GM12873 (cell line): Measurements from ENCODE around the gene MEF2D.
A peak's percentile ranks its signal among the peaks of the same experiment; 100 is the strongest.

Experiments
- CTCF ChIP-seq: IDR thresholded peaks from 2 replicates; pipeline ENCODE4 v1.5.1; 2012; ENCODE audit warnings: low read depth, mild to moderate bottlenecking, moderate library complexity, low read length, control low read depth; ENCODE audit not compliant: insufficient read depth; ENCODE audit errors: missing control alignments

The MEF2D gene

DNA sequence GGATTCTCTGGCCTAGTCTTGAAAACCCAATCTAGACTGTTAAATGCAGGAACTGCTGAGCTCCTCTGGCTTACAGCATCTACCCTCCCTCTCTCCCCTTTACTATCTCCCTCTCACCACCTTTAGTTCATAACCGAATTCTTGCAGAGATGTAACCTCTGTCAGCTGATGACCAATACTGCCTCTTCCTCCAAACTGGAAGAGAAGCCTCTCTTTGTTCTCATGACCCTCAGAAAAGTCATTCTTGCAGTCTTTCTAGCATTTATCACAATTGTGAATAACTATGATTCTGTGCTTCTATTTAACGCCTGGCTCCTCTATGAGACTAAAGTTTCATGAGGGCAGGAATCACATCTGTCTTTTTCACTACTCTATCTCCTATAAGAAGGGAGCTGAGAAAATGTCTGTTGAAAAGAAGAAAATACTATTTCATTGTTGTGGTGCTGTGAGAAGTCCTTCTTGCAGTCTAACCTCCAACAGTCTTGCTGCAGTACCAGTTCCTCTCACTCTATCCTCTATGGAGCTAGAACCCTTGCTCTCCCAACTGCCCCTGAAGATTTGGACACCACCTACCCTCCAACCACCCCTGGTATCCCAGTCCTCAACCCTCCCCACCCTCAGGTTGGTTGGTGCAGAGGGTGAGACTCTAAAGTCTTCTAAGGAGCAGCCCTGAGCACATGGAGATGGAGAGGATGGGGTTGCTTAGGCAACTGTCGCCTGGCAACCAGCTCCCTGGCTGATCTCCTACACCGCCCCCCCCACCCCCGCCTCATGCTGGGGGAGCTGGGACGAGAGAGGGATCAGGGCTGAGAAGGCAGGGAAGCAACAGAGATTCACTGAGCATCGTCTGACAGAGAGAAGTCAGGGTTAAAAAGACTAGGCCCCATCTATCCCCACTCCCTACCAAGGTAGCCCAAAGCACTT, 13.9 kb downstream of the MEF2D start:
- TF ChIP-seq CTCF, result no peak

DNA sequence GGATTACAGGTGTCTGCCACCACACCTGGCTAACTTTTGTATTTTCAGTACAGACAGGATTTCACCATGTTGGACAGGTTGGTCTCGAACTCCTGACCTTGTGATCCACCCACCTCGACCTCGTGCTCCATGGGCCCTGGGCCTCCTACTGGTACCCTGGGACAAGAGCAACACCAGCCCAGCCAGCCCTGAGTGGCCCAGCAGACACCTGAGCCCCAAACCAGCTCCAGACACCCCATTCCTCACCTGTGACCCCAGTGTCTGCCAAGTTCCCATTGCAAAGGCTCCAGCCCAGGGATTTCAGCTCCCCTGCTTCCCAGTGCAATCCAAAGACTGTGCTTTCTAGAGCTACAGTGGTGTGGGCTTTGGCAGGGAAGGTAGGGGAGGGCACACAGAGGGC, 14.6 kb downstream of the MEF2D start:
- TF ChIP-seq CTCF, result no peak

DNA sequence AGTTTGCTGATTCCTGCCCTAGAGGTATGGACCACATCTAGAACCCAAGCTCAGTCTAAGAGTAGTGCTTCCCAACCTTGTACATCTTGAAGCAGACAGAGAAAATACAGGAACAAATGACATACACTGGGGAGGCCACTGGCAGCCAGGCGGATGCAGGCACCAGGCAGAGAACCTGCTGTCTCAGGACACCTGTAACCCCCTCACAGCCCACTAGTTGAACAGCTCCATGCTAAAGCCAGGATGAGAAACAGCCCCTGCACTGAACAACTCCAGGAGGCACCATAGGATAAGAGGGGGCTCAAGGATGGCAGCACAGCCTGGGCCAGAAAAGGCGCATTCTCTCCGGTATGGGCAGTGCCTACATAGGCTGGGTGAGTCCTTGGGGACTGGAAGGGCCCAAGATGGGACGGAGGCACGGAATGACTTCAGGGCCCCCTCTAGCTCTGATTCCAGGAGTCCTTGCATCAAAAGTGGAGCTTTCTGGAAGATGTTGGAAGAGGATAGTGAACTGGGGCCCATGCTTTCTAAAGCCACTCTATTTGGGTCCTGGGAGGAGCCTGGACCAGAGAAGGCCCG, 16.0 kb downstream of the MEF2D start:
- no peak for TF ChIP-seq CTCF

GRCh38 chr1:156483397-156483796, 17.2 kb downstream of the MEF2D start:
- TF ChIP-seq CTCF, result no peak

DNA sequence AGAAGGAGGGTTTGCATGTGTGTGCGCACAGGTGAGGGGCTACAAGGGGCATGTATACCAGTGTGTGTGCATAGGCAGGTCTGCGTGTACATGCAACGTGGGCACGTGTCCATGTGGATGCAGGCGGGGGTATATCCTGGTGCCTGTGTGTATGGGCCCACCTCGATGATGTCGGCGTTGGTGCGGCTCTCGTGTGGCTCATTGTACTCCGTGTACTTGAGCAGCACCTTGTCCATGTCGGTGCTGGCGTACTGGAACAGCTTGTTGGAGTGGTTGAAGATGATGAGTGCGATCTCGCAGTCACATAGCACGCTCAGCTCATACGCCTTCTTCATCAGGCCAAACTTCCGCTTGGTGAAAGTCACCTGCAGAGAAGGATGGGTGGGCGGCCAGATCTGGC, 18.3 kb downstream of the MEF2D start:
- TF ChIP-seq CTCF, result no peak

GRCh38 chr1:156481527-156481926, 19.0 kb downstream of the MEF2D start:
- no peak for TF ChIP-seq CTCF

DNA sequence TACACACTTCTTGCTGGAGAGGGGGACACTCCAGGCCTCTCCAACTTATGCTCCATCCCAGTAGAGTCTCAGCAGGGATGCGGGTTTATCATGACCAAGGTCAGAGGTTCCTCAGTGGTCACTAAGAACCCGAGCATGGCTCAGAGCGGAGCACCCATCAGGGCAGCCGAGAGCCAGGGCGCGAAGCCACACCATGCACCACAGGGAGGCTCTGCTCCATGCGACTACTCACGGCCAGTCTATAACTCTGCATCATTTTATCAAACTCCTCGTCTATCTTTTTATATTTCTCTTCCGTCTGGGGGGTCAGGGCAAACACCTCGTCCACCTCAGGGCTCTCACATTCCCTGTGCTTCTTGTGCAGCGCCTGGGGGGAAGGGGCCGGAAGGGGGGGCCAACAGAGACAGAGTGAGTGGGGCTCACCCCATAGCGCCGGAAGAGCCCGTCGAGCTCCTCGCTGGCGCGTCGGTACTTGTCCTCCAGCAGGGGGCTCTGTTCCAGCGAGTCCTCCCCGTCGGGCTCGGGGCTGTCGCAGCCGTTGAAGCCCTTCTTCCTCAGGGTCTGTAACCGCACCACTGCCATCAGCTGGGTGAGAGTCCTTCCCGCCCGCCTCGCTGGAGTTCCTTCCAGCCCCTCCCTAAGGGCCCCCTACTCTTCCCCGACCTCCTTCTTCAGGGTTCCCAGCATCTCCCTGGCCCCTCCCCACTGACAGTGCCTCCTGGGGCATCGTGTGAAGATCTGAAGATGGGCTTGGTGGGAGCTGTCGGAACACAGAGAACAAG, 20.0 kb downstream of the MEF2D start:
- TF ChIP-seq CTCF, result peak; percentile 92
